HG03280 (cell line): ENCODE results near the gene PLEKHH1.

Source experiments
- ATAC-seq: cut with Tn5 transposase; IDR thresholded peaks from one replicate; pipeline ENCODE4 v1.9.1; 2021; ENCODE audit warnings: mild to moderate bottlenecking, moderate library complexity; ENCODE audit not compliant: unreplicated experiment

The PLEKHH1 gene

GRCh38 chr14:67562025-67562775 is 29.1 kb downstream of the PLEKHH1 start:
- no peak for ATAC-seq

GRCh38 chr14:67562776-67563150 is 29.7 kb downstream of the PLEKHH1 start:
- ATAC-seq, result no peak

- ATAC-seq, result no peak
Measured at GRCh38 chr14:67564236-67564635, 31.1 kb downstream of the PLEKHH1 start.

- ATAC-seq, result no peak
Measured at GRCh38 chr14:67566908-67567307, 33.8 kb downstream of the PLEKHH1 start.

GRCh38 chr14:67567654-67568053 is 34.6 kb downstream of the PLEKHH1 start:
- no peak for ATAC-seq

- ATAC-seq, result no peak
Measured at GRCh38 chr14:67569011-67569650, 36.0 kb downstream of the PLEKHH1 start.

- no peak for ATAC-seq
Measured at GRCh38 chr14:67569651-67570290, 36.7 kb downstream of the PLEKHH1 start.

- ATAC-seq, result no peak
Measured at GRCh38 chr14:67570453-67570852, 37.4 kb downstream of the PLEKHH1 start.

- ATAC-seq, result no peak
Measured at GRCh38 chr14:67571275-67571990, 38.3 kb downstream of the PLEKHH1 start.

GRCh38 chr14:67571991-67572323 is 38.9 kb downstream of the PLEKHH1 start:
- no peak for ATAC-seq

GRCh38 chr14:67572608-67573007 is 39.5 kb downstream of the PLEKHH1 start:
- ATAC-seq, result no peak

GRCh38 chr14:67573228-67574010 is 40.3 kb downstream of the PLEKHH1 start:
- no peak for ATAC-seq

GRCh38 chr14:67574156-67574555 is 41.1 kb downstream of the PLEKHH1 start:
- no peak for ATAC-seq

- ATAC-seq, result no peak
Measured at GRCh38 chr14:67574806-67575205, 41.7 kb downstream of the PLEKHH1 start.

GRCh38 chr14:67575684-67576083 is 42.6 kb downstream of the PLEKHH1 start:
- ATAC-seq, result no peak

GRCh38 chr14:67576216-67576955 is 43.3 kb downstream of the PLEKHH1 start:
- no peak for ATAC-seq

GRCh38 chr14:67577181-67577808 is 44.2 kb downstream of the PLEKHH1 start:
- no peak for ATAC-seq

GRCh38 chr14:67577909-67578749 is 45.0 kb downstream of the PLEKHH1 start:
- no peak for ATAC-seq

GRCh38 chr14:67579040-67579439 is 46.0 kb downstream of the PLEKHH1 start:
- no peak for ATAC-seq
